Naive thymus-derived CD8-positive, alpha-beta T cell (primary cell): Measurements from ENCODE around the gene TAOK2. TPM values are rescaled to one million over a fixed set of nuclear protein-coding genes. Genes with fewer than 3 reads are reported as not detected.

Source experiments
- ATAC-seq, 2 donors: fragments of 150-1000 bp; cut with Tn5 transposase in 1 of 2; sonication (Bioruptor Pico), chemical (Tn5 transposase) in 1 of 2; 1 replicate in 1 of 2; 2 replicates in 1 of 2; pipeline ENCODE4 v1.10.0; 2021; ENCODE audit warnings: mild to moderate bottlenecking in 2 of 2, moderate library complexity in 2 of 2
- POLR2A ChIA-PET: fragments of 350-600 bp; sonication (Branson Sonifier 250); formaldehyde crosslinking; loops from one replicate; lab custom pipeline; 2021; ENCODE audit warnings: antibody characterized with exemption; lab: Charles Lee
- DNase-seq, 10 donors: peaks; one replicate each; pipeline versions ENCODE4 v3.0.0 to v3.0.0-alpha.2; 2020 to 2022
- H3K27ac Mint-ChIP-seq, 10 donors: one replicate each; pipeline ENCODE4 v1.8.0; 2020 to 2022; ENCODE audit warnings: mild to moderate bottlenecking in 10 of 10, mixed read lengths in 10 of 10, moderate library complexity in 4 of 10, inconsistent platforms in 1 of 10
- H3K27me3 Mint-ChIP-seq, 5 donors: one replicate each; pipeline ENCODE4 v1.8.0; 2021 to 2022; ENCODE audit warnings: mixed read lengths in 5 of 5
- H3K36me3 Mint-ChIP-seq, 3 donors: one replicate each; pipeline ENCODE4 v1.8.0; 2020 to 2022; ENCODE audit warnings: mixed read lengths in 3 of 3, mild to moderate bottlenecking in 2 of 3, inconsistent platforms in 1 of 3
- H3K4me1 Mint-ChIP-seq, 4 donors: one replicate each; pipeline ENCODE4 v1.8.0; 2021 to 2022; ENCODE audit warnings: mixed read lengths in 4 of 4
- H3K4me3 Mint-ChIP-seq, 10 donors: one replicate each; pipeline ENCODE4 v1.8.0; 2020 to 2022; ENCODE audit warnings: mild to moderate bottlenecking in 10 of 10, mixed read lengths in 10 of 10, moderate library complexity in 6 of 10, inconsistent platforms in 1 of 10
- H3K9me3 Mint-ChIP-seq, 9 donors: one replicate each; pipeline ENCODE4 v1.8.0; 2020 to 2022; ENCODE audit warnings: mixed read lengths in 9 of 9, mild to moderate bottlenecking in 3 of 9, inconsistent platforms in 1 of 9, moderate library complexity in 1 of 9
- polyA plus RNA-seq, 3 donors: library from polyadenylated mRNA; unstranded; fragments of 300-500 nt; fragmentation: Illumina TruSeq; gene quantifications; one replicate each; pipeline ENCODE4 v1.2.3, GENCODE V29; 2021
- total RNA-seq, 8 experiments: library from RNA in 2 of 8; stranded (reverse) in 2 of 8; gene quantifications; one replicate each; pipeline ENCODE4 v1.2.3 and lab custom pipeline; 2021 to 2026

The TAOK2 gene
- total and polyA plus RNA-seq, 5 experiments from 2014 or later = 2.6 to 42.6 (median 6.6) TPM

- Mint-ChIP-seq H3K4me3 (no peak overlapping the region), H3K36me3 (peaks cover 0 to 55% (median 5%) of the 10 kb centered on the region in 3 donors), H3K4me1 (peaks cover 17 to 25% (median 18%) of the 10 kb centered on the region in 4 donors), H3K27ac (peak overlapping the region in 1 of 10 donors; percentile 39), H3K9me3 (no peaks in the 10 kb centered on the region), H3K27me3 (no peaks in the 10 kb centered on the region)
- POLR2A ChIA-PET = interaction anchor here (3.6 kb wide), 1 partner anchor 17 kb away, joined by 12 read pairs; the partner anchor contains the start of gene TAOK2
- no peak for ATAC-seq
- no peak for DNase-seq
Observed at GRCh38 chr16:29990883-29991570, 17.4 kb downstream of the TAOK2 start.

DNA sequence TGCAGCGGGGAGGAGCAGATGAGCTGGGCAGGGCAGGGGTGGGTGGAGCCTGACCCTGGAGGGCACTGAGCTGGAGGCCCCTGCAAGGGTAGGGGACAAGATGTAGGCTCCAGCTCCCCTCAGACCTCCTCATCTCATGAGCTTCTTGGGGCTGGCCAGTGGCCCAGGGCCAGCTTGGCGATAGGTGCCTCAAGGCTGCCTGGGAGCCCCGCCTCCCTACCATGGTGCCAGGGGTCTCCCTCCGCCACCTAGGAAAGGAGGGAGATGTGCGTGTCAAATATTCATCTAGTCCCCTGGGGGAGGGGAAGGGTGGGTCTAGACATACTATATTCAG, 17.9 kb downstream of the TAOK2 start:
- Mint-ChIP-seq H3K4me3 (no peak overlapping the region), H3K27me3 (no peaks in the 10 kb centered on the region)
- no peak for DNase-seq

DNA sequence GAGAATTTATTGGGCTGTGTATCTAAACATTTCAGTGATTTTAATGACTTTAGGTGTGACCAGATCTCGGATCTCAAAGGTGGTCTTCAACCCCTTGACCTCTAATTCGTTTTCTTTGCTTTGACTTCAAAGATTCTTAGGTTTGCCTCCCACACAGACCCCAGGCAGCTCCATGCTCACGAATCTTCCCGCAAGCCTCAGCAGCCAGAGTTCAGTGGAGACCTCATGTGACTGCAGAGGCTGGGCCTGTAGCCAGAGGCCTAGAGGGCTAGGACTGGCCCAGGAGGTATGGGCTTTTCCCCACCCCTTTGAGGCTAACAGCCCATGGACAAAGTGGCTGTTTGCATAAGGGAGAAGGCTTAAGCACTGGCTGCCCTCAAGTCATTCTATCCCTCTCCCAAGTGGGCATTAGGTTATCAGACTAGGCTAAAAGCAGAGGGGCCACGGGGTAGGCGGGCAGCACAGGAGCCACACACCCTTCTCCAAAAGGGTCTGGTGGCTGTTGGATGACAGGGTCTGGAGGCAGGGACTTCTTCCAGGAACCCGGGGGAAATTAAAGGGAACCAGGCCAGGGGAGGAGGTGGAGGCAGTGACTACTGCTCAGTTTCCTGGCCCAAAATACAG, 18.8 kb downstream of the TAOK2 start:
- Mint-ChIP-seq H3K36me3 (peaks cover 0 to 45% (median 3%) of the 10 kb centered on the region in 3 donors), H3K4me3 (peak overlapping the region in 7 of 10 donors; percentile 24 to 55 (median 43)), H3K9me3 (no peaks in the 10 kb centered on the region), H3K27me3 (no peaks in the 10 kb centered on the region), H3K4me1 (peaks cover 27 to 37% (median 28%) of the 10 kb centered on the region in 4 donors), H3K27ac (peak overlapping the region in 6 of 10 donors; percentile 8 to 84 (median 43))
- DNase-seq (no peak), ATAC-seq (no peak)
- POLR2A ChIA-PET = interaction anchor here (0.5 to 3.6 kb wide), 4 partner anchors 16 to 1726 kb away, joined by 3 to 12 read pairs (median 4); partner anchors contain the start of genes TAOK2 and TMEM219

More for the DNA sequence above, 17.9 kb downstream of the TAOK2 start:
- Mint-ChIP-seq H3K27ac (no peak overlapping the region), H3K9me3 (no peaks in the 10 kb centered on the region), H3K4me1 (peaks cover 22 to 30% (median 23%) of the 10 kb centered on the region in 4 donors), H3K36me3 (peaks cover 0 to 50% (median 4%) of the 10 kb centered on the region in 3 donors)
- POLR2A ChIA-PET = interaction anchor here (0.5 to 3.6 kb wide), 2 partner anchors 17 to 138 kb away, joined by 4 to 12 read pairs; partner anchors contain the start of gene TAOK2
- ATAC-seq = no peak

DNA sequence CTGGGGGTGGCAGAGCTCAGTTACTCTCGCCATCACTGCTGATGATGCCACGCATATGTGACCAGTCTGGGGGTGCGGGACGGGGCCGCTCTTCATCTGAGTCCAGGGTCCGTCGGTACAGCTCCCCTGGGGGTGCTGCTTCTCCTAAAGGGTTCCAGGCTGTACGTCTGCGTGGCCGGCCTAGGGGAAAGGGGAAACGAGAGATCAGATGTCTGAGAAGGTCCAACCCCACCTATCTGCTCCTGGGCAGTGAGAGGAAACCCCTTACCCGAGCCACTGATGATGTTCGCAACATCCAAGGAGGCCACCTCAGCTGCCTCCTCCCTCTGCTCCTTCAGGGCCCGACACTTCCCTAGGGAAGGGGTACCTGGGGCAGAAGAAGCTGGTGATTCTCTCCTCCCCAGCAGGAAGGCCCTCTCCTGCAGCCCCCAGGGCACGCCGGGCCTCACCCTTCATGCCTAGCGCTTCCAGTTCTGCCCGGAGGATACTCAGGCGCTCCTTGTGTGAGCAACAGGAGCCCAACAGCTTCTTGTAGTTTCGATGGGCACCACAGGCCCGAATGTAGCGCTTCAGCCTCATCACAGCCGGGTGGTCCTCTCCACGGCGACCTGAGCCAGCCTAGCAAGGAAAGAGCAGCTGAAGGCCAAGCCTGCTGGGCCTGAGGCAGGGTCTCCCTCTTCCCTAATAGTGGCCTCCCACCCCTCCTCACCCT, 19.7 kb downstream of the TAOK2 start:
- DNase-seq (no peak), ATAC-seq (no peak)
- Mint-ChIP-seq H3K9me3 (no peaks in the 10 kb centered on the region), H3K4me1 (peaks cover 27 to 35% (median 33%) of the 10 kb centered on the region in 4 donors), H3K27me3 (no peaks in the 10 kb centered on the region), H3K27ac (peak overlapping the region in 2 of 10 donors; percentile 59 to 93), H3K36me3 (peaks cover 0 to 45% (median 2%) of the 10 kb centered on the region in 3 donors), H3K4me3 (peak overlapping the region in 5 of 10 donors; percentile 60 to 100 (median 99))
- POLR2A ChIA-PET = interaction anchor here (0.6 to 4.2 kb wide), 7 partner anchors 11 to 186 kb away, joined by 3 to 39 read pairs (median 3); partner anchors contain the start of genes KCTD13, TAOK2 and TMEM219

DNA sequence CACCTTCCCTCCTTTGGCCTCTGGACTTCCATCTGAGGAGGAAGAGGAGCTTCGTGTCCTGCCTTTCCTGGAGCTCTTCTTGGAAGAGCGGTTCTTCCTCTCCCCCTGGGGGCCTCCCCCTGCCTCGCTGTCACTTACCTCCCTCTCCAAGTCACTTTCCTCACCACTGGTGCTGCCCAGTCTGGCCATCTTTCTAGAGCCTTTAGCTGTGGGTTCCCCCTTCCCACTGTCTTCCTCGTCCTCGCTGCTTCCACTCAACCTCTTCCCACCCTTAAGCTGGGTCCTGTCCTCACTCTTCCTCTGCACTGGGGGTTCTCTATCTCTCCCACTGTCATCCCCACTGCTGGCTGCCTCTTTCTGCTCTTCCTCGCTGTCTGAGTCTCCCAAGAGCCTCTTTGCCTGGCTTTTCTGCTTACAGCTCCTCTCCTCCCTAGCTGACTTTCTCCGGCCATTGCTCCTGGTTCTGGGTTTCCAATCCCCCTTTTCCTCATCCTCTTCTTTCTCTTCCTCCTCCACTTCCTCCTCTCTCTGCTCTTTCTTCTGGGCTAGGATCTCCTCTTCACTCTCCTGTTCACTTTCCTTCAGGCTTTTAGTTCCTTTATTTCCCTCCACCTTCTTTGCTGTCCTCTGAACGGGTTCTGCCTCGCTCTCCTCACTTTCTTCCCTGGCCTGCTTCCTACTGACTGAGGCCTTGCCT, 20.4 kb downstream of the TAOK2 start:
- peaks cover 26 to 40% (median 35%) of the 10 kb centered on the region in 4 donors for H3K4me1 Mint-ChIP-seq
- POLR2A ChIA-PET = interaction anchor here (0.6 to 4.2 kb wide), 7 partner anchors 11 to 186 kb away, joined by 3 to 39 read pairs (median 6); partner anchors contain the start of genes KCTD13, TAOK2 and TMEM219
- H3K36me3 Mint-ChIP-seq = peaks cover 0 to 44% (median 2%) of the 10 kb centered on the region in 3 donors
- H3K27ac Mint-ChIP-seq = peak overlapping the region in 9 of 10 donors; percentile 19 to 93 (median 56)
- no peak for ATAC-seq
- peak overlapping the region; percentile 55 to 100 (median 96) for H3K4me3 Mint-ChIP-seq
- no peaks in the 10 kb centered on the region for H3K9me3 Mint-ChIP-seq
- no peaks in the 10 kb centered on the region for H3K27me3 Mint-ChIP-seq
- no peak for DNase-seq

DNA sequence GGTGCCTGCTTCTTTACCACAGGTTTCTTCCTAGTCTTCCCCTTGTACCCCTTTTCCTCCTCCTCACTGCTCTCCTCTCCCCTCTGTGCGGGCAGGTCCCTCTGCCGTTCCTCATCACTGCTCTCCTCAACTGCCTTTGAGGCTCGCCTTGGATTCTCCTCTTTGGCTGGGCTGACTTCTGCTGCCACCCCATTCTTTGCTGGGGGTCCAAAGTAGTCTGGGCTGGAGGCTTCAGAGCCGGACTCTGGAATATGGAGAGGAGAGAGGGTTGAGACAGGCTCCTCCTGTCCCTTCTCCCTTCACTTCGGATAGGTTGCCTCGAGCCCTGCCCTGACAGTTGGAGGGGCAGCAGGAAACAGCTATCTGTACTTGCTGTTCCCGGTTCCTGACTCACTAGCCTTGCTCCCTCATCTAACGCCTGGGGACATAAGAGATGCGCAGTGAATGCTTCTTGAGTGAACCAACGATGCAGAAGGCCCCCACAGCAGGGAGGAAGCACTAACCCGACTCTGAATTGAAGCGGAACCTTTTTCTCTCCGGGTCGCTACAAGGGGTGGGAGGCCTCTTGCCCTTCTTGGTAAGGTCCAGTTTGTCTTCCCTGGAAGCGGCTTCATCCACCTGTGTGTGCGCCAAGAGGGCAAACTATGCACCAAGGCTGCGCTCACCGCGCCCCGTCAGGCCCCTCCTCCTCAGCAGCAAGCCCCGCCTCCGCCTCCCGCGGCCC, 21.1 kb downstream of the TAOK2 start:
- Mint-ChIP-seq H3K4me1 (peaks cover 30 to 47% (median 38%) of the 10 kb centered on the region in 4 donors), H3K27ac (peak overlapping the region; percentile 91 to 99 (median 98)), H3K27me3 (no peaks in the 10 kb centered on the region), H3K4me3 (peak overlapping the region; percentile 96 to 100 (median 97)), H3K9me3 (no peaks in the 10 kb centered on the region), H3K36me3 (peaks cover 0 to 44% (median 2%) of the 10 kb centered on the region in 3 donors)
- DNase-seq = peak in 2 of 10 donors; percentile 55 to 57
- ATAC-seq = no peak
- POLR2A ChIA-PET = interaction anchor here (0.7 to 4.2 kb wide), 8 partner anchors 12 to 132 kb away, joined by 3 to 39 read pairs (median 12); partner anchors contain the start of genes ALDOA, CDIPT, KCTD13 and TAOK2

DNA sequence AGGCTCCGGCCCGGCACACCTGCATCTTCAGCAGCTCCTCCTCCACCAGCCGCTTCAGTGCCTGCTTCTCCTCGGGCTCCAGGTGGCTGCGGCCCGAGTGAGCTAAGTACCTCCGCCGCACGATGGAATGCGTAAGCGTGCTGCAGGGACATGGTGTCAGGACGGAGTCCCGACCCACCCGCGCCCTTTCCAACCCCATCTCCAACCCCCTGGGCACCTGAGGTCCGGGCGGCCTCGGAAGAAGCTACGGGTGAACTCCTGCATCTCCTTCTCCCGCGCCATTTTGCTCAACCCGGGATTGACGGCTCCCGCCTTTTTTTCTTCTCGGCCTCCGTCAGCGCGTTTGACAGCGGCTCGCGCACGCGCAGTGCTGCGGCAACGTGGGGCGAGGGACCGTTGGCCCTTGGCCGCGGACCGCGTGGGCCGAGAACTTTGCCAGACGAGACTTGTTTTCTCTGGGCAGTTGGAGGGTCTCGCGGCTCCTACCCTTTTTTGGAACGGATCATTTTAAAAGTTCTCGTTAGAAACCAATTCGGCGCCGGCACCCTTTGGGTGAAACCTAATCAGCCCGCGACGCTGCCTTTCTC, 21.7 kb downstream of the TAOK2 start, which contains the start of gene HIRIP3:
Gene HIRIP3 (minus strand): TSS at position 294 of the 587 bp plus-strand sequence. CDS start 12 bp downstream, at position 282.
- peaks cover 0 to 41% (median 2%) of the 10 kb centered on the region in 3 donors for H3K36me3 Mint-ChIP-seq

GRCh38 chr16:29995911-29996765, 22.5 kb downstream of the TAOK2 start, which contains the start of gene INO80E:
Gene INO80E, plus strand, starts transcription at chr16:29996241. Its CDS starts 70 bp downstream, at chr16:29996311.
- Mint-ChIP-seq H3K36me3 (peaks cover 0 to 39% (median 2%) of the 10 kb centered on the region in 3 donors), H3K4me1 (peaks cover 30 to 48% (median 39%) of the 10 kb centered on the region in 4 donors), H3K27ac (peak within 1 kb of the TSS; percentile 91 to 99 (median 98)), H3K9me3 (no peaks in the 10 kb centered on the region), H3K27me3 (no peaks in the 10 kb centered on the region), H3K4me3 (peak within 1 kb of the TSS; percentile 96 to 100 (median 97))
- DNase-seq (peak; percentile 96 to 99 (median 99)), ATAC-seq (peak; percentile 95 to 97)
- POLR2A ChIA-PET = interaction anchor here (0.6 to 4.2 kb wide), 15 partner anchors 8 to 719 kb away, joined by 3 to 39 read pairs (median 4); partner anchors contain the start of genes ALDOA, CDIPT, KCTD13 and KIF22

More for the DNA sequence above, 21.7 kb downstream of the TAOK2 start, which contains the start of gene HIRIP3:
- Mint-ChIP-seq H3K4me1 (peaks cover 30 to 48% (median 39%) of the 10 kb centered on the region in 4 donors), H3K27me3 (no peaks in the 10 kb centered on the region), H3K4me3 (peak within 1 kb of the TSS; percentile 96 to 100 (median 97)), H3K27ac (peak within 1 kb of the TSS; percentile 91 to 99 (median 98)), H3K9me3 (no peaks in the 10 kb centered on the region)
- POLR2A ChIA-PET = interaction anchor here (0.7 to 4.2 kb wide), 10 partner anchors 9 to 295 kb away, joined by 3 to 39 read pairs (median 4); partner anchors contain the start of genes ALDOA, CDIPT, KCTD13 and KIF22
- ATAC-seq (peak; percentile 68 to 70), DNase-seq (peak; percentile 76 to 92 (median 84))

GRCh38 chr16:29996766-29997250, 23.1 kb downstream of the TAOK2 start:
- Mint-ChIP-seq H3K27me3 (no peaks in the 10 kb centered on the region), H3K27ac (peak overlapping the region in 9 of 10 donors; percentile 91 to 99 (median 98)), H3K9me3 (no peaks in the 10 kb centered on the region), H3K4me3 (peak overlapping the region; percentile 96 to 100 (median 97)), H3K4me1 (peaks cover 31 to 48% (median 41%) of the 10 kb centered on the region in 4 donors), H3K36me3 (peaks cover 0 to 37% (median 2%) of the 10 kb centered on the region in 3 donors)
- no peak for DNase-seq
- no peak for ATAC-seq
- POLR2A ChIA-PET = interaction anchor here (0.6 to 4.2 kb wide), 14 partner anchors 7 to 718 kb away, joined by 3 to 39 read pairs (median 4); partner anchors contain the start of genes ALDOA, KCTD13, KIF22 and SEZ6L2
